H4 (cell line): ENCODE data around the gene CEP128. TPM values are rescaled to one million over a fixed set of nuclear protein-coding genes. Genes with fewer than 3 reads are reported as not detected.

Experiments used
- DNase-seq: peaks from one replicate; pipeline ENCODE4 v3.0.0-alpha.2; 2015; ENCODE audit warnings: low spot score
- total RNA-seq: library from RNA; depleted of rRNA; stranded (reverse); fragments of >200 nt; shearing (Covaris generic); gene quantifications from 2 replicates; pipeline ENCODE4 v1.2.3, GENCODE V29; 2014

The CEP128 gene
- total RNA-seq, 1 experiment from 2014 or later = 5.7 TPM

- DNase-seq = no peak
Measured at GRCh38 chr14:80545935-80546854, 395.3 kb downstream of the CEP128 start.

GRCh38 chr14:80544366-80544765 lies 397.2 kb downstream of the CEP128 start:
- no peak for DNase-seq

DNA sequence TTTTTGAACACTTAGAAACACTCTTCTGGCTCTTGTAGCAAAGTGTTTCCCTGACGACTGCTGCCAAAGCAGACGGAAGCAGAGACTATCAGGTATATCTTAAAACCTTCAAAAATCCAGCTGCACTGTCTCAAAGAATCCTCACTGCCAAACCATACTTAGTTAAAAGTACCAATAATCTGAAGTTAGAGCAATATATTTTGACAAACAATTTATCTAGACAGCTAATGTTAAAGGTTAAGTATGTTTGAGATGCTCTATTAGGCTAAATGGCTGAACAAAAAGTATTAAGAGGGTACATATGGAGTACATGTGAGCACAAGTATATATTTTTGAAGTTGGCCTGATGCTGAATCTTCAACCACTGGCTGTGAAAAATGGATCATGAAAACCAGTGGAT lies 398.3 kb downstream of the CEP128 start:
- DNase-seq = no peak

DNA sequence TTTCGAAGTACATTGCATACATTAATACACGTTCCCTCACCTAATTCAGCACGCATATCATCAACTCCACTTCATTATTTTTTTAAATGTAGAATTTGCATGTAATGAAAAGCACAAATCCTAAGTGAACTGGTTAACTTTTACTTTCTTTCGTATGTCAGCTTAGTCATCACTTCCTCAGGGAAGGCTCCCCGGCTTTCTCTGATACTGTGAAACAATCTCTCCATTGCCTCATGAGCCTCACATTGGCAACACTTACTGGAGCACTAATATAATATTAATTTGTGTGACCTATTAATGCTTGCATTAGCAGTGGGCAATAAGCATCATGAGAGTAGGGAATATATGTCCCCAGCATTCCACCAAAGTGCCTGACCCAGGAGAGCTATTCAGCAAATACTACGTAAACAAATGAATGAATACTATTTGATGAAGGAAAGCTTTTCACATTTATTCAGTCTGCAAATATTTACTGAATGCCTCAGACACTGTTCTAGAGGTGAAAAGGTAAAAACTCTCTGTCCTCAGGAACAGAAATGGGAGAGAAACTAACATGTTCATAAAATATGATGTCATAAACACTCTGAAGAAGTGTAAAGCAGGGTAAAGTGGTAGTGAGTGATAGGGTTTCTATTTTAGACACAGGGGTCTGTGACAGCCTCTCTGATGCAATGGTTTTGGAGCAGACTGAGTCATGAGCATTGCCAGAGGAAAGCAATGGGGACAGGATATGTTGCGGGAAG lies 402.7 kb downstream of the CEP128 start:
- no peak for DNase-seq

GRCh38 chr14:80537626-80538025 lies 403.9 kb downstream of the CEP128 start:
- DNase-seq = no peak

GRCh38 chr14:80536456-80536855 lies 405.1 kb downstream of the CEP128 start:
- DNase-seq = no peak

DNA sequence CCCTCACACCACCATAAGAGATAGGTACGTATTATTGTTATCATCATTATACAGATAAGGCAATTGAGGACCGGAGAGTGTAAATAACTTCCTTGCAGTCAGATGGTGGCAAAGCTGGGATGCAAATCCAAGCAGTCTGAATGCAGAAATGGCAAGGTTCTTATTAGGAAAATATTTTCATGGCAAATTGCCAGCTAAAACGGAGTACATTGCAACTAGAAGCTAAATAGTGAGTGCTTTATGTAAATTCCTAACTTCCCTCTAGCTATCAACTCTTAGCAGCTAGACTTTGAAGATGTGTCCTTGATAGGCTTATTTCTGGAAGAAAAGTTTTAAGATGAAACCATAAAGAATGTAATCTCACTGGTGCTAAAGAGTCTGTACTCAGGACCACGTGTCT lies 406.4 kb downstream of the CEP128 start:
- no peak for DNase-seq

DNA sequence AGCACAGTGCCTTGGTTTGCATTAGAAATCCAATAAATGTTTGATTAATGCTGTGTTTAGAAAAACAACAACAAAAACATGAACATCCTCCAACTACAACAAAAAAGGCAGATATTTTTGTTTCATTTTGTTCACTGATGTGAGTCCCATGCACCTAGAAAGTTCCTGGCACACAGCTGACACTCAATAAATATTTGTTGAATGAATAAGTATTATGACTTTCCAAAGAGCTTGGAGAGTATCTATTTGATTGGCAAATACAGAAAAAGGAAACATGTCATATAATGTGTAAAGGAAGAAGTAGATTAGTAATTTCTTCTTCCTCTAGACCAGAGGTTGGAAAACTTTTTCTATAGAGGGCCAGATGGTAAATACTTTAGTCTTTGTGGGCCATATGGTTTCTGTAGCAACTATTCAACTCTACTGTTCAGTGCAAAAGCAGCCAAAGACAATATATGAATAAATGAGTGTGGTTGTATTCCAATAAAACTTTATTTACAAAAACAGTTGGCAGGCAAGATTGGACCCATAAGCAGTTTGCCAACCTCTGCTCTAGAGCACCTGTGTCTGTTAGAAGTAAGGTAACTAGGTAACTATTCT lies 417.9 kb downstream of the CEP128 start:
- DNase-seq = no peak

DNA sequence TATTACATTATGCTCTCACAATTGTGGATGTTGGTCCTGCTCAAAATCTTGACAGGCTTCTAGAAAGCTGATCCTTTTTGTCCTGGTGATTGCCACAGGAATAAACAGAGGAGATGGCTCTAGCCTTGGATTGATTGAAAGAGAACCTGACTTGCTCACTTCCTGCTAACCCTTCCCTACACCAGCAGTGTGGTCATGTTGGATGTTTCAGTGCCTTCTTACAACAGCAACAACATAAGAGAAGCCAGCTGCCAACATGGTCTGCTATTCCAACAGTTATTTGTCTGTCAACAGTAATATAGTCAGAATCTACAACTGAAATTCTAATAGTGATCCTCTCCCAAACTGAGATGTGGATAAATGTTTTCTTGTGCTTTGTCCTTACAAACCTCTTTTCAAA lies 418.6 kb downstream of the CEP128 start:
- no peak for DNase-seq

GRCh38 chr14:80522411-80522810 lies 419.1 kb downstream of the CEP128 start:
- DNase-seq = no peak

GRCh38 chr14:80521456-80521855 lies 420.1 kb downstream of the CEP128 start:
- DNase-seq = no peak

- DNase-seq = no peak
Measured at GRCh38 chr14:80519002-80519401, 422.5 kb downstream of the CEP128 start.

GRCh38 chr14:80518173-80518572 lies 423.4 kb downstream of the CEP128 start:
- no peak for DNase-seq

DNA sequence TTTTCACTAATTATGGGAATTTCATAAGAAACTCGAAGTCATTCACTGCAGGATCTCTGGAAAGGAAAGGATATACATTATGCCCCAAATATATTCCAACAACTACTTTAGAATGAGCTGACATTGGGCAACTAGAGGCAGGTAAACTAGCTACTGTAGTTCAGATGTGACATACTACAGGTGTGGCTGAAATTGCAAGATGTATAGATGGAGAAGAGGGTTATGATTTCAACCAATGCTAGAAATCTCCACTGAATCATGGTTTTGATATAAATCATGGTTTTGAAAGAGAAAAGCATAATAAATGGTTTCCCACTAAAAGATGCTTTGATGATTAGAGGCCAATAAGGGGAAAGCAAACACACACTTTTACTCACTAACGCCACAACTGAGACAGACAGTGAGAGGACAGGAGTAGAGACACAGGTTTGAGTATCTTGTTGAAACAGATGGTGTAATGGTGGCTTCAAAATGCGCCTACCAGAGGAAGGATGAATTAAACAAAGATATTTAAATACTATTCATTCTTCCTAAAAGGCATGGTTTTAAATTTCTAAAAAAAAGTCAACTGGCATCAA lies 434.2 kb downstream of the CEP128 start:
- DNase-seq = no peak

- DNase-seq = no peak
Measured at GRCh38 chr14:80504781-80505180, 436.8 kb downstream of the CEP128 start.

DNA sequence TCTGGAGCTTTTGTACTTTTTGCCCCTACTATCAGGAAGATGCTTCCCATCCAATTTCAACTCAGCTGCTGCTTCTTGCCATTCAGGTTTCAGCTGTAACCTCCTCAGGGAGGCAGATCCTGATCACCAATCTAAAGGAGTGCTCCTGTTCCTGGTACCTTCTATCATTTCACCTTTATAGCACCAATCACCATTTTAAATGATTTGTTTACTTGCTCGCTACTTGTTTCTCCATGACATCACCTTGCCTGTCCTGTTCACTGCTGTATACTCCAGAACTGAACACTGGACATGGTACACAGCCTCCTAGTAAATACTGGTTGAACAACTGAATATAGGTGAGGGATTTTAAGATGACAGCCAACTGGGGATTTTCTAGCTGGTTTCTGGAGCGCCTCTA lies 443.0 kb downstream of the CEP128 start:
- DNase-seq = no peak

- DNase-seq = no peak
Measured at GRCh38 chr14:80496090-80496489, 445.4 kb downstream of the CEP128 start.

- DNase-seq = no peak
Measured at GRCh38 chr14:80494769-80495168, 446.8 kb downstream of the CEP128 start.

GRCh38 chr14:80493620-80494019 lies 447.9 kb downstream of the CEP128 start:
- DNase-seq = no peak

DNA sequence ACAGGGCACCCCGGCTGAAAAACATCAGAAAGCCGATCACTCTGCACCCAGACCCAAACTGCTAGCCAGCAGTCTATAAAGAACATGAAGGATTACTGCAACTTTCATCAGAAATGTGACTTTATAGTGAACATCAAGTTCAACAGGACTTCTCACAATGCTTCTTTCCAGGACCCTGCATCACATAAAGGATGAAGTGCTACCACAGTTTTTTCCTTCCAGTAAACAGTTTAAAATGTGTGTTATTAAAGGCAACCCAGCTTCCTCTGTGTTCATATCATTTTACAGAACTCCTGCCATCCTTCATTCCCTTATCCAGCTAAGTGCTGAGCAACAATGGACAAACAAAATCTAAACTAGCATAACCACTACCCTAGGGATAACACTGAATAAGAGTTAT lies 449.9 kb downstream of the CEP128 start:
- DNase-seq = no peak

DNA sequence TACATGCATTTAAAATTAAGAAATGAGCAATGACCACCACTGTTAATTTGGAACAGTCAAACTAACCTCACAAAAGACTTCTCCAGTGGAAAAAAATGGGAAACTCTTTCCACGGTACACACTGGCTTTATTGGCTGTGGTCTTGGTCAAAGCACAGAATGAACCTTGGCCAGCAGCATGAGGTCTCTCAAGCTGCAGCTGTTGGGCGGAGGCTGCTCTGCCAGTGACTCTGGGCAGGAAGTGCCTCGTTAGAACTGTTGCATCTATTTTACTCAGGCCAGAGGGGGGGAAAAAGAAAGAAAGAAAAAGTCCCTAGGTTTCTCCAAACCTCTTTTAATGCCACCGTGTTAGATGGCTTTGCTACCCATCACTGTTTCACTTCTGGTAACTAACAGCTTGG lies 450.4 kb downstream of the CEP128 start:
- peak; percentile 45 for DNase-seq

GRCh38 chr14:80489513-80489912 lies 452.0 kb downstream of the CEP128 start:
- no peak for DNase-seq
